Effector CD4-positive, alpha-beta T cell (primary cell): ENCODE data around the gene FAM83B.

ENCODE experiments used
- DNase-seq: peaks from one replicate; pipeline ENCODE4 v3.0.0-alpha.2; 2020

FAM83B gene

GRCh38 chr6:54981647-54982046, 135.1 kb downstream of the FAM83B start:
- DNase-seq: no peak

- no peak for DNase-seq
These were observed 141.2 kb downstream of the FAM83B start for GRCh38 chr6:54987633-54988290.

GRCh38 chr6:54988576-54988975, 142.0 kb downstream of the FAM83B start:
- DNase-seq: no peak

- no peak for DNase-seq
These were observed 143.4 kb downstream of the FAM83B start for GRCh38 chr6:54990001-54990400.
